ENCODE data around the gene RTEL1.

Gene RTEL1

DNA sequence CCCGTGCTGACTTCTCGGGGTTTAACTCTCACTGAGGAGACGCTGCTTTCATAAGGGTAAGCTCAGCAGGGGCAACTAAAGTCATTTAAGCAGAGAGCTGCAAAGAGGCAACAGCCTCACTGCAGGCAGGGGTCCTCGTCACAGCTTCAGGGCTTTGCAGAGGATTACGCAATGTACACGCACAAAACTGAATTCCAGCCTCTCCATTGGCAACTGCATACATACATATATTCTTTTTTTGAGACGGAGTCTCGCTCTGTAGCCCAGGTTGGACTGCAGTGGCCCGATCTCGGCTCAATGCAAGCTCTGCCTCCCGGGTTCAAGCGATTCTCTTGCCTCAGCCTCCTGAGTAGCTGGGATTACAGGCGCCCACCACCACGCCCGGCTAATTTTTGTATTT lies 33.6 kb upstream of the RTEL1 start:
- Histone ChIP-seq H3K27me3 (ENCODE audit: insufficient read depth, low read length, poor library complexity) (no peaks in the 10 kb centered on the region), H3K4me3 (ENCODE audit: low read depth in 1 of 2, low read length in 2 of 2) (no peak overlapping the region), H3K4me1 (ENCODE audit: insufficient read depth, low read length) (peaks cover 41% of the 10 kb centered on the region), H3K36me3 (ENCODE audit: insufficient read depth, low read length) (peaks cover 32% of the 10 kb centered on the region), H3K4me2 (ENCODE audit: insufficient read depth, low read length) (peak overlapping the region; percentile 98; the same call in 1 of the 2 replicates), H3K9me3 (ENCODE audit: insufficient read depth, low read length, severe bottlenecking) (no peaks in the 10 kb centered on the region), H3K9ac (ENCODE audit: low read depth, low read length) (0 out of 2 replicates have a peak overlapping the region, but pooled peaks have one; percentile 12), H2AFZ (ENCODE audit: low read depth, low read length) (no peak overlapping the region), H4K20me1 (ENCODE audit: insufficient read depth, low read length) (peaks cover 25% of the 10 kb centered on the region), H3K27ac (ENCODE audit: low read length) (no peak overlapping the region), H3K79me2 (ENCODE audit: insufficient read depth, low read length) (peaks cover 89% of the 10 kb centered on the region)
- ATAC-seq (ENCODE audit: insufficient read depth, low read depth), result no peak
- peak; percentile 29 for DNase-seq
- TF ChIP-seq, protein P1, sequence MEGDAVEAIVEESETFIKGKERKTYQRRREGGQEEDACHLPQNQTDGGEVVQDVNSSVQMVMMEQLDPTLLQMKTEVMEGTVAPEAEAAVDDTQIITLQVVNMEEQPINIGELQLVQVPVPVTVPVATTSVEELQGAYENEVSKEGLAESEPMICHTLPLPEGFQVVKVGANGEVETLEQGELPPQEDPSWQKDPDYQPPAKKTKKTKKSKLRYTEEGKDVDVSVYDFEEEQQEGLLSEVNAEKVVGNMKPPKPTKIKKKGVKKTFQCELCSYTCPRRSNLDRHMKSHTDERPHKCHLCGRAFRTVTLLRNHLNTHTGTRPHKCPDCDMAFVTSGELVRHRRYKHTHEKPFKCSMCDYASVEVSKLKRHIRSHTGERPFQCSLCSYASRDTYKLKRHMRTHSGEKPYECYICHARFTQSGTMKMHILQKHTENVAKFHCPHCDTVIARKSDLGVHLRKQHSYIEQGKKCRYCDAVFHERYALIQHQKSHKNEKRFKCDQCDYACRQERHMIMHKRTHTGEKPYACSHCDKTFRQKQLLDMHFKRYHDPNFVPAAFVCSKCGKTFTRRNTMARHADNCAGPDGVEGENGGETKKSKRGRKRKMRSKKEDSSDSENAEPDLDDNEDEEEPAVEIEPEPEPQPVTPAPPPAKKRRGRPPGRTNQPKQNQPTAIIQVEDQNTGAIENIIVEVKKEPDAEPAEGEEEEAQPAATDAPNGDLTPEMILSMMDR (IDR thresholded peaks at IDR 0.05; ENCODE audit: borderline replicate concordance, extremely low read depth, low read length, poor library complexity, severe bottlenecking), result peak; percentile 49
- TF ChIP-seq EZH2 (IDR thresholded peaks at IDR 0.05; ENCODE audit: borderline replicate concordance, low read depth, low read length, severe bottlenecking), result no peak

DNA sequence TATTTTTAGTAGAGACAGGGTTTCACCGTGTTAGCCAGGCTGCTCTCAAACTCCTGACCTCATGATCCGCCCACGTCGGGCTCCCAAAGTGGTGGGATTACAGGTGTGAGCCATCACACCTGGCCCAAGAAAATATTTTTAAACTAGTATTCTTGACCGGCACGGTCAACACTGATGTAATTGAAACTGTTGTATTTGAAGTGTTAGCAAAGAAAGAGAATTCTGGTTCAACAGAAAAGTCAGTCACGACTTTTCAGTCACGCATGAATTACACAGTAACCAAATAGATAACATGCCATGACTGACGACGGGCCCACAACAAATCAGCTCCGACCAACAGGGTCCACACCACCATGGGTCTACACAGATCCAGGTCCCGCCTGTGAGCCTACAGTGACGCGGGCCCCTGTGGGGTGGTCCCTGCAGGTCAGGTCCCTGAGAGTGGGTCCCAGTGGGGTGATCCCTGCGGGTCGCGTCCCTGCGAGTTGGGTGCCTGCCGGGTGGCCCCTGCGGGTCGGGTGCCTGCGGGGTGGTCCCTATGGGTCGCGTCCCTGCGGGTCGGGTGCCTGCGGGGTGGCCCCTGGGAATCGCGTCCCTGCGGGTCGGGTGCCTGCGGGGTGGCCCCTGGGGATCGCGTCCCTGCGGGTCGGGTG lies 32.2 kb upstream of the RTEL1 start:
- peaks cover 75% of the 10 kb centered on the region for H3K79me2 ChIP-seq (ENCODE audit: insufficient read depth, low read length)
- peaks cover 43% of the 10 kb centered on the region for H3K4me1 ChIP-seq (ENCODE audit: insufficient read depth, low read length)
- H3K9ac ChIP-seq (ENCODE audit: low read depth, low read length), result peak overlapping the region; percentile 99
- no peaks in the 10 kb centered on the region for H3K27me3 ChIP-seq (ENCODE audit: insufficient read depth, low read length, poor library complexity)
- ATAC-seq (ENCODE audit: insufficient read depth, low read depth) (no peak), DNase-seq (peak; percentile 42)
- H3K4me3 ChIP-seq (ENCODE audit: low read depth in 1 of 2, low read length in 2 of 2), result peak overlapping the region; percentile 82 to 100
- peak overlapping the region; percentile 82 for H2AFZ ChIP-seq (ENCODE audit: low read depth, low read length)
- H3K4me2 ChIP-seq (ENCODE audit: insufficient read depth, low read length), result peak overlapping the region; percentile 98
- peak overlapping the region; percentile 93 for H3K27ac ChIP-seq (ENCODE audit: low read length)
- peaks cover 14% of the 10 kb centered on the region for H4K20me1 ChIP-seq (ENCODE audit: insufficient read depth, low read length)
- H3K36me3 ChIP-seq (ENCODE audit: insufficient read depth, low read length), result peaks cover 20% of the 10 kb centered on the region; the same call in 1 of the 2 replicates
- no peak for TF ChIP-seq EZH2 (IDR thresholded peaks at IDR 0.05; ENCODE audit: borderline replicate concordance, low read depth, low read length, severe bottlenecking)
- TF ChIP-seq, protein P1 (IDR thresholded peaks at IDR 0.05; ENCODE audit: borderline replicate concordance, extremely low read depth, low read length, poor library complexity, severe bottlenecking), result no peak
- H3K9me3 ChIP-seq (ENCODE audit: insufficient read depth, low read length, severe bottlenecking), result no peaks in the 10 kb centered on the region

DNA sequence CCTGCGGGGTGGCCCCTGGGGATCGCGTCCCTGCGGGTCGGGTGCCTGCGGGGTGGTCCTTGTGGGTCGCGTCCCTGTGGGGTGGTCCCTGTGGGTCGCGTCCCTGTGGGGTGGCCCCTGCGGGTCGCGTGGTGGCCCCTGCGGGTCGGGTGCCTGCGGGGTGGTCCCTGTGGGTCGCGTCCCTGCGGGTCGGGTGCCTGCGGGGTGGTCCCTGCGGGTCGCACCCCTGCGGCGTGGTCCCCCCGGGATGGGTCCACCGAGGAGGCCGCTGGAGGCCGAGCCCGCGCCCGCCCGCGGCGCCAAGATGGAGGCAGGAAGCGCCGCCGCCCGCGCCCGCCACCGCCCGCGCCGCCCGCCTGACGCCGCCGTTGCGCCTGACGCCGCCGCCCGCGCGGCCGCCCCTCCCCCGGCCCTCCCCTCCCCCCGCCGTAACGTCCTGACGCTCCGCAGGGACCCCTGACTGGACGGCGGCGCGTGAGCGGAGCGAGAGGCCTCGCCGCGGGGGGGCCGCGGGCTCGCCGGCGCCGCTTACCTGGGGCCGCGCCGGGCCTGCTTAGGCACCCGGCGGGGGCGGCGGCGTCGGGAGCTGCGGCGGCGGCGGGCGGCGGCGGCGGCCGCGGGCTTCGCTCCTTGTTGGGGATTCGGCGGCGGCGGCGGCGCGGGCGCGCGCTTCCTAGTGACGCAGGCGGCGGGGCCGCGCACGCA lies 31.5 kb upstream of the RTEL1 start, which contains the start of gene GMEB2:
Gene GMEB2, minus strand, starts transcription at position 678 of the 705 bp plus-strand sequence. CDS start 7,704 bp downstream, outside the sequence.
- peak within 1 kb of the TSS; percentile 98 for H3K4me2 ChIP-seq (ENCODE audit: insufficient read depth, low read length)
- H4K20me1 ChIP-seq (ENCODE audit: insufficient read depth, low read length), result peaks cover 9% of the 10 kb centered on the region; the same call in 1 of the 2 replicates
- H2AFZ ChIP-seq (ENCODE audit: low read depth, low read length), result peak within 1 kb of the TSS; percentile 99
- peak within 1 kb of the TSS; percentile 99 for H3K9ac ChIP-seq (ENCODE audit: low read depth, low read length)
- H3K27me3 ChIP-seq (ENCODE audit: insufficient read depth, low read length, poor library complexity), result no peaks in the 10 kb centered on the region
- peaks cover 69% of the 10 kb centered on the region for H3K79me2 ChIP-seq (ENCODE audit: insufficient read depth, low read length)
- peak; percentile 42 for ATAC-seq (ENCODE audit: insufficient read depth, low read depth)
- H3K36me3 ChIP-seq (ENCODE audit: insufficient read depth, low read length), result peaks cover 19% of the 10 kb centered on the region; the same call in 1 of the 2 replicates
- DNase-seq, result peak; percentile 82
- no peak for TF ChIP-seq EZH2 (IDR thresholded peaks at IDR 0.05; ENCODE audit: borderline replicate concordance, low read depth, low read length, severe bottlenecking)
- H3K9me3 ChIP-seq (ENCODE audit: insufficient read depth, low read length, severe bottlenecking), result no peaks in the 10 kb centered on the region
- peak within 1 kb of the TSS; percentile 99 for H3K27ac ChIP-seq (ENCODE audit: low read length)
- peak within 1 kb of the TSS; percentile 100 for H3K4me3 ChIP-seq (ENCODE audit: low read depth in 1 of 2, low read length in 2 of 2)
- H3K4me1 ChIP-seq (ENCODE audit: insufficient read depth, low read length), result peaks cover 43% of the 10 kb centered on the region

Data from DND-41 (cell line).